Muscle layer of colon (tissue), 2 donors: ENCODE data around the gene IL3.

Source experiments
- H3K27ac ChIP-seq: one replicate; pipeline ENCODE4 v1.7.0; 2013; ENCODE audit warnings: low read depth, mild to moderate bottlenecking, low read length, moderate library complexity
- H3K27me3 ChIP-seq, 2 donors: one replicate each; pipeline ENCODE4 v1.7.0; 2013; ENCODE audit warnings: low read length in 2 of 2, mild to moderate bottlenecking in 2 of 2; ENCODE audit not compliant: insufficient read depth in 2 of 2, control insufficient read depth in 1 of 2
- H3K36me3 ChIP-seq: one replicate; pipeline ENCODE4 v1.7.0; 2013; ENCODE audit warnings: mild to moderate bottlenecking, low read length; ENCODE audit not compliant: insufficient read depth
- H3K4me1 ChIP-seq: one replicate; pipeline ENCODE4 v1.7.0; 2013; ENCODE audit warnings: mild to moderate bottlenecking, low read length; ENCODE audit not compliant: insufficient read depth
- H3K4me3 ChIP-seq, 2 donors: one replicate each; pipeline ENCODE4 v1.7.0; 2013; ENCODE audit warnings: low read length in 2 of 2, low read depth in 1 of 2, mild to moderate bottlenecking in 1 of 2, moderate library complexity in 1 of 2
- H3K9ac ChIP-seq: one replicate; pipeline ENCODE4 v1.7.0; 2013; ENCODE audit warnings: low read length
- H3K9me3 ChIP-seq: one replicate; pipeline ENCODE4 v1.7.0; 2013; ENCODE audit warnings: mild to moderate bottlenecking, low read length
- donor health status: abdominal sarcoma.
- donor health status: Adenocarcinoma of cecum.

IL3 gene

GRCh38 chr5:132076983-132077382, 16.5 kb downstream of the IL3 start:
- Histone ChIP-seq H3K9ac (no peak overlapping the region), H3K36me3 (no peaks in the 10 kb centered on the region), H3K27me3 (no peaks in the 10 kb centered on the region), H3K4me3 (no peak overlapping the region), H3K9me3 (no peaks in the 10 kb centered on the region), H3K4me1 (no peaks in the 10 kb centered on the region), H3K27ac (no peak overlapping the region)

GRCh38 chr5:132079081-132079480, 18.6 kb downstream of the IL3 start:
- Histone ChIP-seq H3K9ac (no peak overlapping the region), H3K27ac (no peak overlapping the region), H3K4me1 (no peaks in the 10 kb centered on the region)

GRCh38 chr5:132079619-132080018, 19.2 kb downstream of the IL3 start:
- H3K9ac ChIP-seq, result no peak overlapping the region
- no peaks in the 10 kb centered on the region for H3K9me3 ChIP-seq
- no peak overlapping the region for H3K4me3 ChIP-seq
- H3K36me3 ChIP-seq, result no peaks in the 10 kb centered on the region
- H3K27ac ChIP-seq, result no peak overlapping the region
- no peaks in the 10 kb centered on the region for H3K27me3 ChIP-seq
- no peaks in the 10 kb centered on the region for H3K4me1 ChIP-seq

More at GRCh38 chr5:132079081-132079480, 18.6 kb downstream of the IL3 start:
- Histone ChIP-seq H3K36me3 (no peaks in the 10 kb centered on the region), H3K27me3 (no peaks in the 10 kb centered on the region), H3K9me3 (no peaks in the 10 kb centered on the region), H3K4me3 (no peak overlapping the region)

- Histone ChIP-seq H3K36me3 (no peaks in the 10 kb centered on the region), H3K4me1 (no peaks in the 10 kb centered on the region), H3K9ac (no peak overlapping the region), H3K9me3 (no peaks in the 10 kb centered on the region), H3K27me3 (no peaks in the 10 kb centered on the region), H3K4me3 (no peak overlapping the region), H3K27ac (no peak overlapping the region)
These were observed 20.1 kb downstream of the IL3 start for GRCh38 chr5:132080595-132080994.

- Histone ChIP-seq H3K4me1 (peaks cover 7% of the 10 kb centered on the region), H3K36me3 (no peaks in the 10 kb centered on the region), H3K27ac (no peak overlapping the region), H3K4me3 (no peak overlapping the region), H3K9me3 (no peaks in the 10 kb centered on the region), H3K9ac (no peak overlapping the region), H3K27me3 (no peaks in the 10 kb centered on the region)
These were observed 21.0 kb downstream of the IL3 start for GRCh38 chr5:132081458-132081857.

- no peak overlapping the region for H3K4me3 ChIP-seq
- H3K27me3 ChIP-seq, result no peaks in the 10 kb centered on the region
- H3K4me1 ChIP-seq, result peaks cover 10% of the 10 kb centered on the region
- H3K9me3 ChIP-seq, result no peaks in the 10 kb centered on the region
- no peak overlapping the region for H3K9ac ChIP-seq
- no peak overlapping the region for H3K27ac ChIP-seq
- no peaks in the 10 kb centered on the region for H3K36me3 ChIP-seq
These were observed 22.0 kb downstream of the IL3 start for GRCh38 chr5:132082329-132083023.

- Histone ChIP-seq H3K9me3 (no peaks in the 10 kb centered on the region), H3K4me1 (peaks cover 10% of the 10 kb centered on the region), H3K27ac (no peak overlapping the region), H3K36me3 (no peaks in the 10 kb centered on the region), H3K27me3 (no peaks in the 10 kb centered on the region), H3K9ac (no peak overlapping the region), H3K4me3 (no peak overlapping the region)
These were observed 22.7 kb downstream of the IL3 start for GRCh38 chr5:132083071-132083678.

GRCh38 chr5:132085686-132086085, 25.2 kb downstream of the IL3 start:
- no peak overlapping the region for H3K27ac ChIP-seq
- H3K9me3 ChIP-seq, result no peaks in the 10 kb centered on the region

GRCh38 chr5:132086277-132086794, 25.9 kb downstream of the IL3 start:
- Histone ChIP-seq H3K27ac (no peak overlapping the region), H3K27me3 (no peaks in the 10 kb centered on the region), H3K9me3 (no peaks in the 10 kb centered on the region), H3K36me3 (no peaks in the 10 kb centered on the region), H3K9ac (no peak overlapping the region), H3K4me1 (peaks cover 10% of the 10 kb centered on the region), H3K4me3 (no peak overlapping the region)

More at GRCh38 chr5:132085686-132086085, 25.2 kb downstream of the IL3 start:
- Histone ChIP-seq H3K4me1 (peaks cover 10% of the 10 kb centered on the region), H3K4me3 (no peak overlapping the region), H3K27me3 (no peaks in the 10 kb centered on the region), H3K9ac (no peak overlapping the region), H3K36me3 (no peaks in the 10 kb centered on the region)

GRCh38 chr5:132087176-132087575, 26.7 kb downstream of the IL3 start:
- Histone ChIP-seq H3K27me3 (no peaks in the 10 kb centered on the region), H3K4me3 (no peak overlapping the region), H3K9me3 (no peaks in the 10 kb centered on the region), H3K4me1 (peaks cover 10% of the 10 kb centered on the region), H3K36me3 (no peaks in the 10 kb centered on the region), H3K9ac (no peak overlapping the region), H3K27ac (no peak overlapping the region)

- Histone ChIP-seq H3K27me3 (no peaks in the 10 kb centered on the region), H3K9ac (no peak overlapping the region), H3K9me3 (no peaks in the 10 kb centered on the region), H3K27ac (no peak overlapping the region), H3K4me3 (no peak overlapping the region), H3K4me1 (peaks cover 10% of the 10 kb centered on the region), H3K36me3 (no peaks in the 10 kb centered on the region)
These were observed 27.2 kb downstream of the IL3 start for GRCh38 chr5:132087661-132088060.

GRCh38 chr5:132089363-132089762, 28.9 kb downstream of the IL3 start:
- Histone ChIP-seq H3K4me3 (no peak overlapping the region), H3K9ac (no peak overlapping the region)

More at GRCh38 chr5:132089363-132089762, 28.9 kb downstream of the IL3 start:
- no peak overlapping the region for H3K27ac ChIP-seq
- H3K36me3 ChIP-seq, result no peaks in the 10 kb centered on the region
- H3K27me3 ChIP-seq, result no peaks in the 10 kb centered on the region
- H3K9me3 ChIP-seq, result no peaks in the 10 kb centered on the region
- H3K4me1 ChIP-seq, result peaks cover 10% of the 10 kb centered on the region
